T-helper 1 cell treated with Interleukin-12 subunit alpha and Interleukin-12 subunit beta and Interleukin-4 antibody, amounts not matched to agents 30 μg/mL and 1 μg/mL, for 36 hours (primary cell): Measurements from ENCODE around the gene ZNF75A.
A peak's percentile ranks its signal among the peaks of the same experiment; 100 is the strongest.

Experiments
- H3K27ac Mint-ChIP-seq: one replicate; pipeline ENCODE4 v1.8.0; 2021; ENCODE audit warnings: mild to moderate bottlenecking, mixed read lengths
- H3K27me3 Mint-ChIP-seq: one replicate; pipeline ENCODE4 v1.8.0; 2021; ENCODE audit warnings: low read depth, mixed read lengths
- H3K36me3 Mint-ChIP-seq: one replicate; pipeline ENCODE4 v1.8.0; 2021; ENCODE audit warnings: low read depth, mixed read lengths
- H3K4me1 Mint-ChIP-seq: one replicate; pipeline ENCODE4 v1.8.0; 2021; ENCODE audit warnings: low read depth, mixed read lengths
- H3K4me3 Mint-ChIP-seq: one replicate; pipeline ENCODE4 v1.8.0; 2021; ENCODE audit warnings: mild to moderate bottlenecking, moderate library complexity, mixed read lengths
- H3K9me3 Mint-ChIP-seq: one replicate; pipeline ENCODE4 v1.8.0; 2021; ENCODE audit warnings: mixed read lengths

The ZNF75A gene

DNA sequence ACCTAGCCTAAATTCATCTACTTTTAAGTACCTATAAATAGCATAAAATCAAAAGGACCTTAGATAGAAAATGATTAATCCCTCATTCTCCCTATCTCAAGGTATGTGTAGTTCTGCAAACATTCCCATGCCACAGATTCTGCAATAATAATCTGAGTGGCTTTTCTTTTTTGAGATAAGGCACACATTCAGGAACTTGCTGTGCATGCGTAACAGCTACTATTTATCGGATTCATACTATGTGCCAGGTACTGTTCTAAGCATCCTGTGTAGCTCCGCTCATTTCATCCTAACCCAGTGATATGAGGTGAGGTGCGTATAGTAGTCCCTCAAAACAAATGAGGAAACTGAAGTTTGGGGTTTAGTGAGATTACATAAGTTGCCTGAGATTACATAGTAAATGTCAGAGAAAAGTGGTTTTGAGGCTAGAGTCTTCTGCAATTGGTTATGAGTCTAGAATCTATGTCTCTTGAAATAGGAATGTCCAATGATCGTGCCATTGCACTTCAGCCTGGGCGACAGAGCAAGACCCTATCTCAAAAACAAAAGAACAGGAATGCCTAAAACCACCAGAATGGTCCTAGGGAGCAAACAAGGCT is 24.0 kb upstream of the ZNF75A start:
- H3K27me3 Mint-ChIP-seq, result peaks cover 17% of the 10 kb centered on the region
- H3K36me3 Mint-ChIP-seq, result peaks cover 28% of the 10 kb centered on the region
- peaks cover 17% of the 10 kb centered on the region for H3K4me1 Mint-ChIP-seq
- no peak overlapping the region for H3K27ac Mint-ChIP-seq
- H3K9me3 Mint-ChIP-seq, result peaks cover 32% of the 10 kb centered on the region
- H3K4me3 Mint-ChIP-seq, result peak overlapping the region; percentile 17

- Mint-ChIP-seq H3K27me3 (peaks cover 11% of the 10 kb centered on the region), H3K4me1 (peaks cover 17% of the 10 kb centered on the region), H3K4me3 (peak overlapping the region; percentile 97), H3K9me3 (peaks cover 29% of the 10 kb centered on the region), H3K36me3 (peaks cover 34% of the 10 kb centered on the region), H3K27ac (peak overlapping the region; percentile 78)
These were observed 23.1 kb upstream of the ZNF75A start for GRCh38 chr16:3282103-3282729.

DNA sequence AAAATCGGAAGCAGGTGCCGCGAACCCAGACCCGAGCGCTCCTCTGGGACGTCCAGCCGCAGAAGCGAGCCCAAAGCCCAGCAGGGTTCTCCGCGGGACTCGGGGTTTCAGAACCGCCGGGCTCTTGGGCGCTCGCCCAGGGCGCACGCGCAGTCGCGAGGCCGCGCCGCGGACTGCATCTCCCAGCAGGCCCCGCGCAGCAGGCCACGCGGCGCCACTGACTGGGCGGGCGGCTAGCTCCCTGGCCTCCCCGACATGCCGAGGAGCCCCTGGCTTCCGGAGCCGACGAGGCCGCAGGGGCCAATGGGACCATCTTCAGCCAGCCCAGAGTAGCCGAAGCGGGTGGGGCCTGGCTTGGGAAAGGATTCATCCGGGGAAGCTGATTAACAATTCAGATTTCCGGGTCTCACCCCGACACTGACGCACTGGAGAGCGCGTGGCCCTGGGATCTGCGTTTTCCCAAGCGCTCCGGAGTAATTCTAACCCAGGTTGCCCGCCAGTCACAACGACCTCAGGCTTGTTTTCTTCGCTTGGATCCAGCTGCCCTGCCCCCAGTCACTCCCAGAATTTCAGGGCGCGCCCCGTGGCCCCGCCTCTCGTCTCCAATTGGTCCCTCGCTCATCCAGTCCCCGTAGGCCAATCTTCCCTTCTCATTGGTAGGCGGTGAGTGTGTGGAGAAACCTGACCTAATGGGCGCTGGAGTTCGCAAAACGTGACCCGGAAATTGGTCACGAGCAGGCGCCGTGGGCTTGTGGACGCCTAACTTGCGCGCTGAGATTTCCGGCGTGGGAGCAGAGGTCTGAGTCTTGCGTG is 22.4 kb upstream of the ZNF75A start, which contains the start of gene ZNF263:
TSS of gene ZNF263 (plus strand) at position 762 of the 813 bp plus-strand sequence. CDS start 328 bp downstream, outside the sequence.
- Mint-ChIP-seq H3K9me3 (peaks cover 33% of the 10 kb centered on the region), H3K4me3 (peak within 1 kb of the TSS; percentile 97), H3K27me3 (peaks cover 5% of the 10 kb centered on the region), H3K4me1 (peaks cover 17% of the 10 kb centered on the region), H3K27ac (peak within 1 kb of the TSS; percentile 94), H3K36me3 (peaks cover 41% of the 10 kb centered on the region)

GRCh38 chr16:3283543-3284447 is 21.5 kb upstream of the ZNF75A start:
- Mint-ChIP-seq H3K36me3 (peaks cover 50% of the 10 kb centered on the region), H3K4me1 (peaks cover 17% of the 10 kb centered on the region), H3K9me3 (peaks cover 36% of the 10 kb centered on the region), H3K27me3 (no peaks in the 10 kb centered on the region), H3K4me3 (peak overlapping the region; percentile 97), H3K27ac (peak overlapping the region; percentile 94)

GRCh38 chr16:3285131-3285530 is 20.2 kb upstream of the ZNF75A start:
- Mint-ChIP-seq H3K27ac (no peak overlapping the region), H3K4me3 (no peak overlapping the region), H3K4me1 (peaks cover 17% of the 10 kb centered on the region), H3K9me3 (peaks cover 45% of the 10 kb centered on the region), H3K36me3 (peaks cover 63% of the 10 kb centered on the region), H3K27me3 (no peaks in the 10 kb centered on the region)

DNA sequence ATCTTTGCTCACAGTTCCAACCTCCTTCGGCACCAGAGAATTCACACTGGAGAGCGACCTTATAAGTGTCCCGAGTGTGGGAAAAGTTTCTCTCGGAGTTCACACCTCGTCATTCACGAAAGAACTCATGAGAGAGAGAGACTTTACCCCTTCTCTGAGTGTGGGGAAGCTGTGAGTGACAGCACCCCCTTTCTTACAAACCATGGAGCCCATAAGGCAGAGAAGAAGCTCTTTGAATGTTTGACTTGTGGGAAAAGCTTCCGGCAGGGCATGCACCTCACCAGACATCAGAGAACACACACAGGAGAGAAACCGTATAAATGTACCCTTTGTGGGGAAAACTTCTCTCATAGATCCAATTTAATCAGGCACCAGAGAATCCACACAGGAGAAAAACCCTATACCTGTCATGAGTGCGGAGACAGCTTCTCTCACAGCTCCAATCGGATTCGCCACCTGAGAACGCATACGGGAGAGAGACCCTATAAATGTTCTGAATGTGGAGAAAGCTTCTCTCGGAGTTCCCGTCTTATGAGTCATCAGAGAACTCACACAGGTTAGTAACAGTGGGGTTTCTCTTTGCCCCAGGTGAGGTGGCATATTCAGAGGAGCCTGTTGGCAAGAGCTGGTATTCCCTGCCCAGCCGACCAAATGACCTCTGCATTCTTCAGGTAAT is 15.2 kb upstream of the ZNF75A start:
- no peak overlapping the region for H3K4me3 Mint-ChIP-seq
- H3K9me3 Mint-ChIP-seq, result peaks cover 76% of the 10 kb centered on the region
- H3K36me3 Mint-ChIP-seq, result peaks cover 88% of the 10 kb centered on the region

DNA sequence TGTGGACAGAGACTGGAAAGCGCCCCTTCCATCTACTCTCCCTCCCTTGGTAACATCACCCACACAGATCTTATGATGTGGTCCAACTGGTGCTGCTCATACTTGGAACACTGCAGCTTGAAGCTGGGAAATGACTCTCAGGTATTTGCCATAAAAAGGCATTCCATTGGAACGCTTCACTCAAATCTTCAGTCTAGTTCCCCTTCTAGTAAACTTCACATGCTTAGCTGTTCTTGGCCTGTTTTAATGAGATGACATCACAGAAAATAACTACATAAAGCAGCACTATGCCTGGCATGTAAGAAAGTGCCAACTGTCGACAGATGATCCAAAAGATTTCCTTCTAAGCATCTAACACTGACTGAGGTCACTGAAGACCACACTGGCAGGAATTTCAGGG is 12.7 kb upstream of the ZNF75A start:
- peaks cover 79% of the 10 kb centered on the region for H3K36me3 Mint-ChIP-seq
- H3K4me1 Mint-ChIP-seq, result no peaks in the 10 kb centered on the region
- peaks cover 75% of the 10 kb centered on the region for H3K9me3 Mint-ChIP-seq

More for the DNA sequence above, 15.2 kb upstream of the ZNF75A start:
- no peaks in the 10 kb centered on the region for H3K27me3 Mint-ChIP-seq
- peaks cover under 1% of the 10 kb centered on the region for H3K4me1 Mint-ChIP-seq
- H3K27ac Mint-ChIP-seq, result no peak overlapping the region

DNA sequence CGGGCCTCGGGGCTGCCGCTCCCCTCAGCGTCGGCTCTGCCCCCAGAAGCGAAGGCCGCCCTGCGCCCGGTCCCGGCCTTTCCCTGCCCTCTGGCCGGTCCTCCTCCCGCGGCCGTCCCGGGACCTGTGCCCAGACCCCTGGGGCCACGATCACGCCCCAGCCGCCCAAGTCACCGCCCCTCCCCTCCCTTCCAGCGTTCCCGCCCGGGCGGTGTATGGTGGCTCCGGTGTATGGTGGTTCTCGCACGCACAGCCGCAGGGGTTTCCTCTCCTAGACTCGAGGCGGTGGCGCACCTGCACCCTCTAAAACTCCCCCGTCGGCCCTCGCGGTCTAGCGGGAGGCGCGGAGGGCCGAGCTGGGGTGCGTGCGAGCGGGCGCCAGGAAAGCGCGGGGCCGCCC is 10.1 kb upstream of the ZNF75A start:
- Mint-ChIP-seq H3K9me3 (peaks cover 81% of the 10 kb centered on the region), H3K36me3 (peaks cover 68% of the 10 kb centered on the region), H3K4me1 (no peaks in the 10 kb centered on the region), H3K4me3 (no peak overlapping the region), H3K27me3 (no peaks in the 10 kb centered on the region), H3K27ac (no peak overlapping the region)

More for the DNA sequence above, 12.7 kb upstream of the ZNF75A start:
- Mint-ChIP-seq H3K27ac (no peak overlapping the region), H3K4me3 (no peak overlapping the region), H3K27me3 (no peaks in the 10 kb centered on the region)

DNA sequence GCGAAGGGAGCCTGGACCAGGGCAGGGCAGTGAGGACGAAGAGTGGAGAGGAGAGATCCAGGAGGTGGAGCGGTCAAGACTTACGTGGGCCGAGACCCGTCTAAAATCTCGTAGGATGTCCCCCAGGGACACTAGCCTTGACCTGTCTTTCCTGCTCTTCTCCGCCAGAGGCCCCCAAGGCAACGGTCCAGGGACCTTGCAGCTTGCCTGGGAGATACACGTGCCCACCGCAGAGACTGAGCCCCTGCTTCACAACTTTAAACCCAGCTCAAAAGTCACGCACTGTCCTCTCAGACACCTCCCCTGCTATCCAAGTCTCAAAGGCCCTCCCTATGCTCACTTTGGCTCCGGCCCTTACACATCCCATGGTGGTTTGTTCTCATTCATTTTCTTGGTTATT is 9.5 kb upstream of the ZNF75A start:
- peaks cover 81% of the 10 kb centered on the region for H3K9me3 Mint-ChIP-seq
- peaks cover 68% of the 10 kb centered on the region for H3K36me3 Mint-ChIP-seq
- H3K4me1 Mint-ChIP-seq, result peaks cover 2% of the 10 kb centered on the region
- no peak overlapping the region for H3K27ac Mint-ChIP-seq
- no peaks in the 10 kb centered on the region for H3K27me3 Mint-ChIP-seq
- H3K4me3 Mint-ChIP-seq, result no peak overlapping the region

DNA sequence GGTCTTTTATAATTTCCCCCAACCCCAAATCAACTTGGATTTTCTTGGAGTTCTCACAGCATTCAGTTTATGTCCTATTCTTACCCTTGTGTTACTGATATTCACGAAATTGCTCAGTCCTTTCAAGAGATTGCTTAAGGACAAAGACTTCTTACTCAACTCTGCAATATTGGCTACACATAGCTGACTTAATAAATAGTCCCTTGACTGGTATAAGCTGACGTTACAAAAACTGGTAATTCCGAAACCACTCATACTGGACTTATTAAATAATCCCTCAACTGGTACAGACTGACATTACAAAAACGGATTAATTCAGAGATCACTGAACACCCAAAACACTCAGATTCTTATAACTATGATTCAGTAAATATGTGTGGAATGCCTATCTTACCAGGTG is 927 bp upstream of the ZNF75A start:
- H3K4me3 Mint-ChIP-seq, result peak overlapping the region; percentile 73
- H3K27me3 Mint-ChIP-seq, result no peaks in the 10 kb centered on the region
- H3K9me3 Mint-ChIP-seq, result peaks cover 58% of the 10 kb centered on the region
- H3K36me3 Mint-ChIP-seq, result peaks cover 66% of the 10 kb centered on the region
- peak overlapping the region; percentile 87 for H3K27ac Mint-ChIP-seq
- H3K4me1 Mint-ChIP-seq, result peaks cover 10% of the 10 kb centered on the region

DNA sequence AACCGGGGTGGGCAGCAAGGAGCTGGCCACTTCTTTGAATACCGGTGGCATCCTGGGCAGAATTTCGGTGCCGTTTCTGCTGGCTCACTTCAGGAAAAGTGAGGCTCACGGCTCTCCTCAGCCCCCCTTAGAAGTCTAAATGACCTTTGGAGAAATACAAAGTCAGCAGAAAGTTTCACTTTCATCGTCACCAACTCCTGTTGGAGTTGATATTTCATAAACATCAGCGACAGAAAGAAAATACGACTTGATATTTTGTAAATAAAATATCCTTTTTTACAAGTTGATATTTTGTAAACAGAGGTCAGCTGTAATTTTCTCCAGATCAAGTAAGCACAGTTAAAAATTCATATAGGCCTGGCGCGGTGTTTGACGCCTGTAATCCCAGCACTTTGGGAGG is 781 bp downstream of the ZNF75A start:
- Mint-ChIP-seq H3K4me1 (peaks cover 8% of the 10 kb centered on the region), H3K27ac (peak overlapping the region; percentile 59), H3K9me3 (peaks cover 49% of the 10 kb centered on the region), H3K27me3 (no peaks in the 10 kb centered on the region), H3K36me3 (peaks cover 63% of the 10 kb centered on the region), H3K4me3 (peak overlapping the region; percentile 73)

DNA sequence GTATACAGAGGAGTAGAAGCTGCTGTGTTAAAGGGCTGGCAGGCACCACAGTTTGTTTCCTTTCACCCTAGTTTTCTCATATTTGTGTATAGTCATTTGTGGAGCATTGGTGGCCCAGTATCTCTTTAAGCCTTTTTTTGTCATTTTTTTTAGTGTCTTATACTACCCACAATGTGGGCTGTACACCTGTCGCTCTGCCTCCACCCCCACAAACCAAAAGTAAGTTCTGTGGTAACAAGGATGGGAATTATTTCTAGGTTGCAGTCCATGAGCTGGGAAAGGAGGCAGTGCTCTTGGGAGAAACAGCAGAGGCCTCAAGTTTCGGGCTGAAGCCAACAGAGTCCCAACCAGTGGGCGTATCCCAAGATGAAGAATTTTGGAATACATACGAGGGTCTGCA is 6.2 kb downstream of the ZNF75A start:
- H3K27me3 Mint-ChIP-seq, result no peaks in the 10 kb centered on the region
- peaks cover 2% of the 10 kb centered on the region for H3K4me1 Mint-ChIP-seq
- H3K9me3 Mint-ChIP-seq, result peaks cover 81% of the 10 kb centered on the region
- no peak overlapping the region for H3K4me3 Mint-ChIP-seq
- no peak overlapping the region for H3K27ac Mint-ChIP-seq
- peaks cover 86% of the 10 kb centered on the region for H3K36me3 Mint-ChIP-seq

DNA sequence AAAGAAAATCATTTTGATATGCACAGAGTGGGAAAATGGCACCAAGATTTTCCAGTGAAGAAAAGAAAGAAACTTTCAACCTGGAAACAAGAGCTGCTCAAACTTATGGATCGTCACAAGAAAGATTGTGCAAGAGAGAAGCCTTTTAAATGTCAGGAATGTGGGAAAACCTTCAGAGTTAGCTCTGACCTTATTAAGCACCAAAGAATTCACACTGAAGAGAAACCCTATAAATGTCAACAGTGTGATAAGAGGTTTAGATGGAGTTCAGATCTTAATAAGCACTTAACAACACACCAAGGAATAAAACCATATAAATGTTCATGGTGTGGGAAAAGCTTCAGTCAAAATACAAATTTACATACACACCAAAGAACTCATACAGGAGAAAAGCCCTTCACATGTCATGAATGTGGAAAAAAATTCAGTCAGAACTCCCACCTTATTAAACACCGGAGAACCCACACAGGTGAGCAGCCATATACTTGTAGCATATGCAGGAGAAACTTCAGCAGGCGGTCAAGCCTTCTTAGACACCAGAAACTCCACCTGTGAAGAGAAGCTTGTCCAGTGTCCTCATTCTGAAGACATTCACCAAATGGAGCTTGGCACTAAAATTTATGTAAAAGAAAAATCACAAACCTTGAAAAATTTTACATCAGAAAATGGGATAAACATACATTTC is 12.2 kb downstream of the ZNF75A start:
- no peak overlapping the region for H3K27ac Mint-ChIP-seq
- H3K27me3 Mint-ChIP-seq, result no peaks in the 10 kb centered on the region
- peaks cover 88% of the 10 kb centered on the region for H3K9me3 Mint-ChIP-seq
- H3K4me3 Mint-ChIP-seq, result no peak overlapping the region
- H3K36me3 Mint-ChIP-seq, result peaks cover 72% of the 10 kb centered on the region
- H3K4me1 Mint-ChIP-seq, result no peaks in the 10 kb centered on the region
